Panc1 (cell line): ENCODE data around the gene SOX9. TPM values are rescaled to one million over a fixed set of nuclear protein-coding genes. Genes with fewer than 3 reads are reported as not detected.

ENCODE experiments used
- ATAC-seq: fragments of 200-7000 bp; cut with Tn5 transposase; 2 replicates; pipeline ENCODE4 v1.9.1; 2020; ENCODE audit warnings: mild to moderate bottlenecking, moderate library complexity
- BruUV-seq: library from RNA; stranded (reverse); fragments of 400-500 nt; replicated peaks from 2 replicates; lab custom pipeline; 2021; lab: Mats Ljungman, UMichigan
- CTCF ChIA-PET: fragments of 300-600 bp; sonication (Branson Sonifier 250); formaldehyde crosslinking; loops from one replicate; lab custom pipeline; 2022; ENCODE audit warnings: antibody characterized with exemption; lab: Charles Lee
- POLR2A ChIA-PET: fragments of 300-600 bp; sonication (Branson Sonifier 250); formaldehyde crosslinking; loops from one replicate; lab custom pipeline; 2022; ENCODE audit warnings: antibody characterized with exemption; lab: Charles Lee
- DNase-seq: peaks from one replicate; pipeline ENCODE4 v3.0.0-alpha.2; 2010; ENCODE audit warnings: low read depth, low spot score
- H3K27ac ChIP-seq: 2 replicates; pipeline ENCODE4 v1.5.1; 2011; ENCODE audit warnings: mild to moderate bottlenecking, low read length, inconsistent platforms
- H3K27me3 ChIP-seq: fragments of 200-500 bp; sonication (Bioruptor generic); 2 replicates; pipeline ENCODE4 v1.6.0; 2014; ENCODE audit warnings: low read length, inconsistent platforms; ENCODE audit not compliant: control insufficient read depth, insufficient read depth
- H3K36me3 ChIP-seq: fragments of 200-500 bp; sonication (Bioruptor generic); 2 replicates; pipeline ENCODE4 v1.5.1; 2014; ENCODE audit warnings: inconsistent platforms, mild to moderate bottlenecking, low read length, moderate library complexity; ENCODE audit not compliant: control insufficient read depth, insufficient read depth
- H3K4me1 ChIP-seq: 2 replicates; pipeline ENCODE4 v1.5.1; 2011; ENCODE audit warnings: inconsistent platforms, mild to moderate bottlenecking, low read length, moderate library complexity; ENCODE audit not compliant: control insufficient read depth, insufficient read depth
- H3K4me3 ChIP-seq, 2 experiments: 2 replicates each; pipeline ENCODE4 v1.5.1; 2011 to 2012; ENCODE audit warnings: low read depth in 2 of 2, low read length in 2 of 2, mild to moderate bottlenecking in 2 of 2, inconsistent platforms in 1 of 2, moderate library complexity in 1 of 2
- H3K9me3 ChIP-seq: fragments of 200-500 bp; sonication (Bioruptor generic); 2 replicates; pipeline ENCODE4 v1.5.1; 2014; ENCODE audit warnings: low read depth, mild to moderate bottlenecking, inconsistent platforms, low read length, moderate library complexity; ENCODE audit not compliant: control insufficient read depth, insufficient read depth
- POLR2AphosphoS5 ChIP-seq: IDR thresholded peaks from 2 replicates; pipeline ENCODE4 v1.6.1; 2012; ENCODE audit warnings: mild to moderate bottlenecking, low read depth, low read length, moderate library complexity
- SIN3A ChIP-seq: IDR thresholded peaks from 2 replicates; pipeline ENCODE4 v1.6.1; 2012; ENCODE audit warnings: low read depth, mild to moderate bottlenecking, low read length, moderate library complexity, borderline replicate concordance; ENCODE audit not compliant: insufficient read depth
- TCF7L2 ChIP-seq: IDR thresholded peaks from 2 replicates; pipeline ENCODE4 v1.6.1; 2011; ENCODE audit warnings: mild to moderate bottlenecking, low read depth, low read length, inconsistent platforms
- in situ Hi-C: cut with HindIII; loops from 2 replicates; pipeline ENCODE4 v1.10.0; 2016; ENCODE audit warnings: low sequenced_read_pairs, low pct_unique_long_range_greater_than_20kb
- intact Hi-C: fragments of 100-400 bp; cut with micrococcal nuclease; formaldehyde crosslinking; loops from one replicate; pipeline ENCODE4 v1.10.0; 2022; ENCODE audit not compliant: unreplicated experiment
- total RNA-seq: library from RNA; stranded (reverse); gene quantifications from one replicate; pipeline ENCODE4 v1.2.1, GENCODE V29; 2021; ENCODE audit not compliant: unreplicated experiment
- TF ChIP-seq, protein P1 (sequence below), 2 experiments: IDR thresholded peaks; 2 replicates each; pipeline ENCODE4 v1.6.1; 2011 to 2012; ENCODE audit warnings: low read depth in 2 of 2, control low read depth in 1 of 2, low read length in 1 of 2, mild to moderate bottlenecking in 1 of 2, moderate library complexity in 1 of 2; ENCODE audit not compliant: insufficient read depth in 1 of 2
- TF ChIP-seq, protein P2 (sequence below): fragments of 450-650 bp; IDR thresholded peaks from 2 replicates; pipeline ENCODE4 v1.5.1; 2017; ENCODE audit warnings: mild to moderate bottlenecking

SOX9 gene
- total RNA-seq, 1 experiment from 2014 or later = 79.5 TPM

DNA sequence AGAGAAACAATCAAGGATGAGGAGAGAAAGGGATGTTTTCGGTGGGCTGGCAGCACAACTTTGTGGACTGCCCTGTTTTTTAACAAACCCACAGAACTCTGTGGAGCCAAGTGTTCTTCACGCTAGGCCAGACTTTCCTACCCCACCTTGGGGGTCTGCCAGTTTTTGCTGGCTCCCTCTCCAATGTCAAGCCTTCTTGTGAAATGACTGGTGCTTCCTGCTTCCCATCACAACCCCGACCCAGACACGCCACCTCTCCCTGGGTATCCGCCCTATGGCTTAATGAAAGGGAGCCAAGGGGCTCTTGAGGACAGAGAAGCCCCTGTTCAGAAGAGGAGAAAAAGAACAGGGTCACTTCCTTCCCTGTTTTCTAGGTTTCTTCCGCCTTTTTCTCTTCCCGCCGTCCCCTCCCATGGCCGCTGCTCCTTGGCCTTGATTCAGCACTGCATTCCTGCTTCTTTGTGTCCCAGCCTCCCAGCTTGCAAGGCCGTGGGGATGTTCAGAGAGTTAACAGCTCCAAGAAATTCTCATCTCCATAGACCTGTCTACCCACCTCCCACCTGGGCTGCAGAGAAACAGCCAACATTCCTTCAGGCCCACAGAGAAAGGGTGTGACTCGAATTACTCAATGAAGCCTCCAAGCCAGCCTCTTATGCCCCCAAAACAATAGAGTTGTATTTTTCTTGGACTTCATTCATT is 16.5 kb upstream of the SOX9 start:
- no peaks in the 10 kb centered on the region for H3K36me3 ChIP-seq
- no peak overlapping the region for H3K4me3 ChIP-seq
- ATAC-seq = no peak
- intact Hi-C loops (no loop called here), in situ Hi-C loops (no loop called here)
- no peaks in the 10 kb centered on the region for H3K27me3 ChIP-seq
- BruUV-seq = no TSS peak
- H3K4me1 ChIP-seq = no peaks in the 10 kb centered on the region
- DNase-seq = no peak
- TF ChIP-seq TCF7L2 (no peak), POLR2AphosphoS5 (no peak), SIN3A (no peak)
- TF ChIP-seq, protein P1, sequence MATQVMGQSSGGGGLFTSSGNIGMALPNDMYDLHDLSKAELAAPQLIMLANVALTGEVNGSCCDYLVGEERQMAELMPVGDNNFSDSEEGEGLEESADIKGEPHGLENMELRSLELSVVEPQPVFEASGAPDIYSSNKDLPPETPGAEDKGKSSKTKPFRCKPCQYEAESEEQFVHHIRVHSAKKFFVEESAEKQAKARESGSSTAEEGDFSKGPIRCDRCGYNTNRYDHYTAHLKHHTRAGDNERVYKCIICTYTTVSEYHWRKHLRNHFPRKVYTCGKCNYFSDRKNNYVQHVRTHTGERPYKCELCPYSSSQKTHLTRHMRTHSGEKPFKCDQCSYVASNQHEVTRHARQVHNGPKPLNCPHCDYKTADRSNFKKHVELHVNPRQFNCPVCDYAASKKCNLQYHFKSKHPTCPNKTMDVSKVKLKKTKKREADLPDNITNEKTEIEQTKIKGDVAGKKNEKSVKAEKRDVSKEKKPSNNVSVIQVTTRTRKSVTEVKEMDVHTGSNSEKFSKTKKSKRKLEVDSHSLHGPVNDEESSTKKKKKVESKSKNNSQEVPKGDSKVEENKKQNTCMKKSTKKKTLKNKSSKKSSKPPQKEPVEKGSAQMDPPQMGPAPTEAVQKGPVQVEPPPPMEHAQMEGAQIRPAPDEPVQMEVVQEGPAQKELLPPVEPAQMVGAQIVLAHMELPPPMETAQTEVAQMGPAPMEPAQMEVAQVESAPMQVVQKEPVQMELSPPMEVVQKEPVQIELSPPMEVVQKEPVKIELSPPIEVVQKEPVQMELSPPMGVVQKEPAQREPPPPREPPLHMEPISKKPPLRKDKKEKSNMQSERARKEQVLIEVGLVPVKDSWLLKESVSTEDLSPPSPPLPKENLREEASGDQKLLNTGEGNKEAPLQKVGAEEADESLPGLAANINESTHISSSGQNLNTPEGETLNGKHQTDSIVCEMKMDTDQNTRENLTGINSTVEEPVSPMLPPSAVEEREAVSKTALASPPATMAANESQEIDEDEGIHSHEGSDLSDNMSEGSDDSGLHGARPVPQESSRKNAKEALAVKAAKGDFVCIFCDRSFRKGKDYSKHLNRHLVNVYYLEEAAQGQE (IDR thresholded peaks at IDR 0.05; ENCODE audit: insufficient read depth in 1 of 2, low read depth in 2 of 2, low read length in 1 of 2) = no peak
- H3K9me3 ChIP-seq = no peaks in the 10 kb centered on the region
- CTCF ChIA-PET = no interaction called here
- H3K27ac ChIP-seq = no peak overlapping the region
- POLR2A ChIA-PET = no interaction called here

DNA sequence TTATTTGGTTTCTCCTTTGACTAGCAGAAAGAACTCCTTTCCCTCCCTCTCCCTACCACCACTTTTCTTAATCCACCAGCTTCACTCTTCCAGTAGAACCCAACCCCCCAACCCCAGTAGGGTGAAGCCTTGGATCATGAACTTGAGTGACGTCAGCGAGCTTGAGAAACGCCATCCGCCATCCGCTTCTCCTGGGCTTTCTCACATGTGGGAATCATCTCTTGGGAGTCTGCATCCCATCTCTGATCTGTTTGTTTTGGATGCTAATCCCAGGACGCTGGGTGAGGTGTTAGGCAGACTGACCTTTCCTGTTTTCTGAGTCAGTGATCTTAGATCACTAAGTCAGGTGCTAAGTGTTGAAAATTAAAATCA is 16.0 kb upstream of the SOX9 start:
- CTCF ChIA-PET = no interaction called here
- POLR2A ChIA-PET = interaction anchor here (0.6 kb wide), 2 partner anchors 17 to 40 kb away, joined by 7 to 12 read pairs; no protein-coding TSS in a partner anchor

More for the DNA sequence above, 16.0 kb upstream of the SOX9 start:
- in situ Hi-C loops (no loop called here), intact Hi-C loops (no loop called here)
- Histone ChIP-seq H3K9me3 (no peaks in the 10 kb centered on the region), H3K4me3 (no peak overlapping the region), H3K36me3 (no peaks in the 10 kb centered on the region), H3K27me3 (no peaks in the 10 kb centered on the region), H3K27ac (no peak overlapping the region), H3K4me1 (no peaks in the 10 kb centered on the region)
- TF ChIP-seq, protein P2, sequence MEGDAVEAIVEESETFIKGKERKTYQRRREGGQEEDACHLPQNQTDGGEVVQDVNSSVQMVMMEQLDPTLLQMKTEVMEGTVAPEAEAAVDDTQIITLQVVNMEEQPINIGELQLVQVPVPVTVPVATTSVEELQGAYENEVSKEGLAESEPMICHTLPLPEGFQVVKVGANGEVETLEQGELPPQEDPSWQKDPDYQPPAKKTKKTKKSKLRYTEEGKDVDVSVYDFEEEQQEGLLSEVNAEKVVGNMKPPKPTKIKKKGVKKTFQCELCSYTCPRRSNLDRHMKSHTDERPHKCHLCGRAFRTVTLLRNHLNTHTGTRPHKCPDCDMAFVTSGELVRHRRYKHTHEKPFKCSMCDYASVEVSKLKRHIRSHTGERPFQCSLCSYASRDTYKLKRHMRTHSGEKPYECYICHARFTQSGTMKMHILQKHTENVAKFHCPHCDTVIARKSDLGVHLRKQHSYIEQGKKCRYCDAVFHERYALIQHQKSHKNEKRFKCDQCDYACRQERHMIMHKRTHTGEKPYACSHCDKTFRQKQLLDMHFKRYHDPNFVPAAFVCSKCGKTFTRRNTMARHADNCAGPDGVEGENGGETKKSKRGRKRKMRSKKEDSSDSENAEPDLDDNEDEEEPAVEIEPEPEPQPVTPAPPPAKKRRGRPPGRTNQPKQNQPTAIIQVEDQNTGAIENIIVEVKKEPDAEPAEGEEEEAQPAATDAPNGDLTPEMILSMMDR = no peak
- no peak for TF ChIP-seq SIN3A
- TF ChIP-seq, protein P1 (IDR thresholded peaks at IDR 0.05; ENCODE audit: insufficient read depth in 1 of 2, low read depth in 2 of 2, low read length in 1 of 2) = no peak
- no peak for TF ChIP-seq POLR2AphosphoS5
- TF ChIP-seq TCF7L2 = no peak
- ATAC-seq (no peak), DNase-seq (no peak)
- BruUV-seq = no TSS peak
